ENCODE results near the gene ITIH2.
"Not testable (repeated sequence)": the region's sequence is repeated elsewhere in the genome, so short reads cannot be mapped to it uniquely, and the experiment has no call there.

The ITIH2 gene

GRCh38 chr10:7700577-7701125, 2.5 kb upstream of the ITIH2 start:
- DNase-seq, result no peak

GRCh38 chr10:7701158-7701742, 1.9 kb upstream of the ITIH2 start:
- no peak for DNase-seq

DNA sequence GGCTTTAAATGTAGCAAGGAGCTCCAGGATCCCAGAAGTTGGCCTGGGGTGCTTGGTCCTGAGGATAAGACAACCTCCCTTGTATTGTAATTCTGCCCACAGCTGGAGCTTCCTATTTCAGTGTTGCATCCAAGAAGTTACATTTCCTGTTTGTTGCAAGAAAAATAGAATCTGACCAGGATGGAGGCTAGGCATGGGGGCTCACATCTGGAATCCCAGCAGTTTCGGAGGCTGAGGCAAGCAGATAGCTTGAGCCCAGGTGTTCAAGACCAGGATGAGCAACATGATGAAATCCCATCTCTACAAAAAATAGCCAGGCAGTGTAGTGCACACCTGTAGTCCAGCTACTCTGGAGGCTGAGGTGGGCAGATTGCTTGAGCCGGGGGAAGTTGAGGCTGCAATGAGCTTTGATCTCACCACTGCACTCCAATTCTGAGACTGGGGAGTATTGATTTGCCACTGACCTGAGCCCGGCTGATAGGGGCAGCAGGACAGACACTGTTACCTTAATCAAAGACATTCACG, 766 bp upstream of the ITIH2 start:
- no peak for DNase-seq

GRCh38 chr10:7704071-7705016, 1.2 kb downstream of the ITIH2 start:
- no peak for DNase-seq

DNA sequence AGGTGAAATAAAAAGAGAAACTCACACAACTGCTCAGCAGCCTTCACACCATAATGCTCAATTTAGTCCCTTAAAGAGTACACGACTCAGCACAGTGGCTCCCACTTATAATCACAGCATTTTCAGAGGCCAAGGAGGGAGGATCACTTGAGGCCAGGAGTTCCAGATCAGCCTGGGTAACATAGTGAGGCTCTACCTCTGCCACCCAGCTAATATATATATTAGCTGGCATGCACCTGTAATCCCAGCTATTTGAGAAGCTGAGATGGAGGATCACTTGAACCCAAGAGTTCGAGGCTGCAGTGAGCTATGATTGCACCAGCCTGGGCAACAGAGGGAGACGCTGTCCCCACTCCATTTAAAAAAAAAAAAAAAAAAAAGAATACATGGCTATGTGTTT, 2.2 kb downstream of the ITIH2 start:
- no peak for DNase-seq

DNA sequence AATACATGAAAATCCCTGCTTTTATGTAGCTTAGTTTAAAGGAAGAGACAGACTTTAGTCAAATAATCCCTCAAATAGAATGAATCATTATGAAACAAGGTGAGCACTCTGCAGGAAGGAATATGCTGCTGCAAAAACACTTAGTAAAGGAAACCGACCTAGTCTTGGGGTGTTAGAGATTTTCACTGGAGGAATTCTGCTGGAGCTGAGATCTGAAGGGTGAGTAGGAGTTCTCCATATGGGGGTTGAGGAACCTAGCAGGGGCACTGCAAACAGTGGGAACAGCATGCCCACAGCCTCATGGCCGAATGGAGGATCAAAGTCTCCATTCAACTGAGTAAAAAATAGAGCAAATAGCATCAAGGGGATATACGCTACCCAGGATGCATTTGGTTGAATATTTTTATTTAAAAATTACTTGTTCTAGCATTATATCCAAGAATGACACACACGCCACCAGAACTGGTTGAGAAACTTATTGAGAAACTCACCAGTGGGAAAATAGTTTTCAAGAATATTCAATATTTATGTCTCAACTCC, 3.5 kb downstream of the ITIH2 start:
- no peak for DNase-seq

DNA sequence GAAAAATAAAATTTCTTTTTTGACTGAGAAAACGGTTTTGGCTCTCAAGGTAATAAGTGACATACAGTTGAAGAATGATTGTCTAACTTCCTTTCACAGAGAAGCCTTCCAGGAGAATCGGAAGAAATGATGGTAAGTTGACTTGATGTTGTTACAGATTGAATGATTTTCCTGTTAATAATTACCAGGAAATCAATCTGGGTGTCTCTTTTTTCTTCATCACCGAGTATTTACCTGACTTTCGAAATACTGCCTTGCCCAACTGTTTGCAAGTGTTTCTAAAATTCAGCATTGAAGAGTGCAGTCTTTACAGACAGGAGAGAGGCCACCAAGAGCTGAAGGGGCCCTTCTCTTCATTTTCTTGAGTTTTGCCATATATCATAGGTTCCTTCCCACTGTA, 4.0 kb downstream of the ITIH2 start:
- no peak for DNase-seq

DNA sequence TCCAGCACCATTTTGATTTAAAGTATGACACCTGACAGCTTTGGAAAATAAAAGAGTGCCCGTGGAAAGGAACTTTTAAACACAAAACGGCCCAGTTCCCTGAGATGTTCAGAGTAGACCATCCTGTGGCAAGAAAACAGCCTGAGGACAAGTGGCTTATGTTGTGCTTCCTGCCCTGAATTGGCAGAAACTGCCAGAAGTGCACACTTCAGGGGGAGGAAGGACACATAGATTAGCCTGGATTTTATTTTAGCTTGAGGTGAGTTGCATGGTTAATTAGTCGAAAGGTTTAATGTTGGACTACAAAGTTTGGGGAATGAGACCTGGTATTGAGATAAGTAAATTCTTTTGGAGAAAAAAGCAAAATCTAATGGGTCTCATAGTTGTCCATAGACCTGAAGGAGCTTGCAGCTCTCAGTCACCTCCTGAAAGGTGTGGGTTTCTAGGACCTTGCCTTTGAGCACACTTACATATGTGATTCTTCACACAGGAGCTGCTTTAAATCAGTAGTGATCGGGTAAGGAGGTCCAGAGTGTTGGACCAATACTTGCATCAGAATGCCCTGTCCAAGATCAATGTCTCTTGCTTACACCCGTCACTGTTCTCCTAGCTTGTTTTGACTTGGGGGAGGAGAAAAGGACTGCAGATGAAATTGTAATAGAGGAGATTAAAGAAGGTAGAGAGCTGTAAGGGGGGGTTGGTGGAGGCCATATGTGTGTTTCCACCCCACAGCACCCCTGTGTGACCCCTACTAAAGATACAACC, 4.9 kb downstream of the ITIH2 start:
- DNase-seq, result no peak

DNA sequence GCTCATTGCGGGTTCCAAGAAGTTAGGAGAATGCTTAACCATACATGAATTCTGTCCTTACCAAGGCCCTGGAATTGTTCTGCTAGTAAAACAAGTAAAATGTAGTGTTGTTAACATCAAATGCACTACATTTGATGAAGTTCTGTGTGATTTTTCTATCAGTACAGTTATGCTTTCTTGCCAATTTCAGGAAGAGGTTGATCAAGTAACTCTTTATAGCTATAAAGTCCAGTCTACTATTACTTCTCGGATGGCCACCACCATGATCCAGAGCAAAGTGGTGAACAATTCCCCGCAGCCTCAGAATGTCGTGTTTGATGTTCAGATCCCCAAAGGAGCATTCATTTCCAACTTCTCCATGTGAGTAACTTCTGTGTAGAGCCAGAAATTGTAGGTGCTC, 5.7 kb downstream of the ITIH2 start:
- DNase-seq, result no peak

DNA sequence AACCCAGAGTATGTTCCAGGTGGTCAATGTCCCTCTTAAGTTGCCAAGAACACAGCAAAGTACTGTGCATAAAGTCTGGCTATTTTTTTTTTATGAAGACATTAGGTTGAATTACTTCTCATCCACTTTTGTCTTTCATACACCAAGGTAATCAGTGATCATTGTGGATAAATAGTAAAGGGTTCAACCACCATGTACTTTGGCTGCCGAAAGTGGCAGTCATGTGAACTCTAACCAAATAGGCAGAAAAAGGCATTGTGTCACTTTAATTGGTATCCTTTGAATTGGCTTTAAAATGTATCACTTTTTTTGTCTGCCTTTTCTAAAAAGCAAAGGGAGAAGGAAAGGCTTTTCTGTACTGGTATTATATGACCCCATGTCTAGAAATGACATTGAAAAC, 7.3 kb downstream of the ITIH2 start:
- no peak for DNase-seq

DNA sequence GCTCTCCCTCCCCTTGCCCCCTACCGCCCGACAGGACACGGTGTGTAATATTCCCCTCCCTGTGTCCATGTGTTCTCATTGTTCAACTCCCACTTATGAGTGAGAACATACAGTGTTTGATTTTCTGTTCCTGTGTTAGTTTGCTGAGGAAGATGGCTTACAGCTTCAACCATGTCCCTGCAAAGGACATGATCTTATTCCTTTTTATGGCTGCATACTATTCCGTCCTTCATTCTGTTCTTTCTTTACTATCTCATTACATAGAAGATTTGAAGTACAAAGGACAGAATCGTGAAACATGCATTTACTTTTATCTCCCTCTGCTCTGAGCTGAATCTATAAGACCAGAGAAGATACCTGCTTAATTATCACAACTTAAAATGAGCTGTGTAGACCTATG, 8.0 kb downstream of the ITIH2 start:
- DNase-seq, result not testable (repeated sequence)

- no peak for DNase-seq
Observed at GRCh38 chr10:7715515-7715914, 12.4 kb downstream of the ITIH2 start.

DNA sequence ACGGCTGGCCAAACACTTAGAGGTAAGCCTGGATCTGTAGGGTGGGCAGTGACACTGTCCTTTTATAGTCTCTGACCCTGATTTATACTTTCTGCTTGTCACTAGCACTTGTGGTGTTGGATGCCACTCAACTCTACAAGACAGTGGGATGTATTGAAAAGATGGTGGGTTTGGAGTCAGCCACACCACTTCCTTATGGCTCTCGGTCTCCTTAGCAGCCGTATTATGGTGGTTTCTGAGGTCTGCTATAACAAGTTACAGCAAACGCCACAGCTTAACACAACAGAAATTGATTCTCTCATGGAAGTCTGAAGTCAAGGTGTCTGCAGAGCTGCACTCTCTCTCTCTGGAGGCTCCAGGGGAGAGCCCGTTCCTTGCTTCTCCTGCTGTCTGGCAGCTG, 14.7 kb downstream of the ITIH2 start:
- no peak for DNase-seq

- DNase-seq, result no peak
Observed at GRCh38 chr10:7718685-7719084, 15.6 kb downstream of the ITIH2 start.

DNA sequence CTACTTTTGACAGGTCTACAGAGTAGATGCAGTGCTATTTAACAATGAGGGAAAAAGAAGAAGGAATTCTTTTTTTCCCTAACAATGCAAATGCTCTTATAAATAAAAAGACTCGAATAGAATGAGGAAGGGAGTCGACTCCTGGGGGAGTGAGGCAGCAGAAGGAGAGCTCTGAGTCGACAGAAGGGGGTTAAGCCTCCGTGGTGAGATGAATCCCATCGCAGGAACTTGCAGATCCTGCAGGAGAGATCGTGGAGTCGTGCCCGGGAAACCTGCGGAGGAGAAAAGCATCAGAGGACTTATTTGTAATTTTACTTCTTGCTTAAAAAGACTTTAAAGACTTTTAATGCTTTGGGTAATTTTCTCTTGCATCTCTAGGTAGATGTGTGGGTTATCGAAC, 17.4 kb downstream of the ITIH2 start:
- no peak for DNase-seq

- DNase-seq, result no peak
Observed at GRCh38 chr10:7722927-7723529, 19.9 kb downstream of the ITIH2 start.

GRCh38 chr10:7734821-7735220, 31.7 kb downstream of the ITIH2 start:
- no peak for DNase-seq

- no peak for DNase-seq
Observed at GRCh38 chr10:7738536-7739407, 35.7 kb downstream of the ITIH2 start.

DNA sequence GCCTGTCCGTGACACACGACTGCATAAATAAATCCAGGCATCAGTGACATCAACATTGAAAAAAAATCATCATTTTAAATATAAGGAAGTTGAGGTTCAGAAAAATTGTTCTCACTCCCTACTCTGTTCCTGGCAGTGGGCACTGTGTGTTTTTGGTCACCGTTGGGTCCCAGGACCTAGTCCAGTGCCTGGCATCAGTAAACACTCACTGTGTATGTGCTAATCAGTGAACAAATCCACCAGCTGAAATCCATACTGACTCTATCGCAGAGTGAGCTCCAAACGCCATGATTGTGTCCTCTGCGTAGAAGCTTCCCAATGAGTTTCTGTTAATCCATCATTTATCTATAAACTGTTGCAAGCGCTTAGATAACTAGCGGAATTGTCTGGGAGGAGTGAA, 41.2 kb downstream of the ITIH2 start:
- DNase-seq, result no peak

DNA sequence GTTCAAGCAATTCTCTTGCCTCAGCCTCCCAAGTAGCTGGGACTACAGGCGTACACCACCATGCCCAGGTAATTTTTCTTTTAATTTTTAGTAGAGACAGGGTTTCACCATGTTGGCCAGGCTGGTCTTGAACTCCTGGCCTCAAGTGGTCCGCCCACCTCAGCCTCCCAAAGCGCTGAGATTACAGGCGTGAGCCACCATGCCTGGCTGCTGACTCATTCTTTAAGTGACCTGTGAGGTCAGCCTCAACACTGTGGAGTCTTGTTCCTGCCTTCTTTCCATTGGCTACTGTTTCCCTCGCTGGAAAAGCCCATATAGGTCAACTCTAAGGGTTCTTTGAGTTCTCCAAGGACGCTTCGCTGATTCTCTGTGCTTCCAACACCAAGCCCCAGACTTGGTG, 45.5 kb downstream of the ITIH2 start:
- DNase-seq, result not testable (repeated sequence)

- no peak for DNase-seq
Observed at GRCh38 chr10:7750222-7750621, 47.1 kb downstream of the ITIH2 start.
